GM10847 (cell line): Measurements from ENCODE around the gene ARFIP2.

Experiments
- POLR2A ChIP-seq: IDR thresholded peaks from 2 replicates; pipeline ENCODE4 v1.6.1; 2011; ENCODE audit not compliant: insufficient read length; ENCODE audit errors: extremely low read depth

Gene ARFIP2

GRCh38 chr11:6437423-6437822 is 43.7 kb downstream of the ARFIP2 start:
- TF ChIP-seq POLR2A = no peak

- no peak for TF ChIP-seq POLR2A
Measured at GRCh38 chr11:6433998-6434660, 47.0 kb downstream of the ARFIP2 start.

- TF ChIP-seq POLR2A = no peak
Measured at GRCh38 chr11:6431861-6432260, 49.3 kb downstream of the ARFIP2 start.

- no peak for TF ChIP-seq POLR2A
Measured at GRCh38 chr11:6427516-6427915, 53.6 kb downstream of the ARFIP2 start.
